ENCODE data around the gene DOC2A. TPM values are rescaled to one million over a fixed set of nuclear protein-coding genes. Genes with fewer than 3 reads are reported as not detected.
A peak's percentile ranks its signal among the peaks of the same experiment; 100 is the strongest.

DOC2A gene
- total RNA-seq, 1 donor from 2014 or later, result 7.4 TPM

- TF ChIP-seq, protein P1, sequence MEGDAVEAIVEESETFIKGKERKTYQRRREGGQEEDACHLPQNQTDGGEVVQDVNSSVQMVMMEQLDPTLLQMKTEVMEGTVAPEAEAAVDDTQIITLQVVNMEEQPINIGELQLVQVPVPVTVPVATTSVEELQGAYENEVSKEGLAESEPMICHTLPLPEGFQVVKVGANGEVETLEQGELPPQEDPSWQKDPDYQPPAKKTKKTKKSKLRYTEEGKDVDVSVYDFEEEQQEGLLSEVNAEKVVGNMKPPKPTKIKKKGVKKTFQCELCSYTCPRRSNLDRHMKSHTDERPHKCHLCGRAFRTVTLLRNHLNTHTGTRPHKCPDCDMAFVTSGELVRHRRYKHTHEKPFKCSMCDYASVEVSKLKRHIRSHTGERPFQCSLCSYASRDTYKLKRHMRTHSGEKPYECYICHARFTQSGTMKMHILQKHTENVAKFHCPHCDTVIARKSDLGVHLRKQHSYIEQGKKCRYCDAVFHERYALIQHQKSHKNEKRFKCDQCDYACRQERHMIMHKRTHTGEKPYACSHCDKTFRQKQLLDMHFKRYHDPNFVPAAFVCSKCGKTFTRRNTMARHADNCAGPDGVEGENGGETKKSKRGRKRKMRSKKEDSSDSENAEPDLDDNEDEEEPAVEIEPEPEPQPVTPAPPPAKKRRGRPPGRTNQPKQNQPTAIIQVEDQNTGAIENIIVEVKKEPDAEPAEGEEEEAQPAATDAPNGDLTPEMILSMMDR (IDR thresholded peaks at IDR 0.05; ENCODE audit: unreplicated experiment), result no peak
- Mint-ChIP-seq H3K27ac (ENCODE audit: unreplicated experiment) (no peak overlapping the region), H3K9me3 (ENCODE audit: unreplicated experiment) (no peaks in the 10 kb centered on the region), H3K36me3 (ENCODE audit: low read depth, unreplicated experiment) (peaks cover 52% of the 10 kb centered on the region), H3K27me3 (ENCODE audit: unreplicated experiment) (peaks cover 37% of the 10 kb centered on the region), H3K4me1 (ENCODE audit: unreplicated experiment) (peaks cover 56% of the 10 kb centered on the region), H3K4me3 (ENCODE audit: unreplicated experiment) (no peak overlapping the region)
- DNase-seq (ENCODE audit: low spot score), result no peak
These were observed 17.5 kb downstream of the DOC2A start for GRCh38 chr16:29993191-29993902.

DNA sequence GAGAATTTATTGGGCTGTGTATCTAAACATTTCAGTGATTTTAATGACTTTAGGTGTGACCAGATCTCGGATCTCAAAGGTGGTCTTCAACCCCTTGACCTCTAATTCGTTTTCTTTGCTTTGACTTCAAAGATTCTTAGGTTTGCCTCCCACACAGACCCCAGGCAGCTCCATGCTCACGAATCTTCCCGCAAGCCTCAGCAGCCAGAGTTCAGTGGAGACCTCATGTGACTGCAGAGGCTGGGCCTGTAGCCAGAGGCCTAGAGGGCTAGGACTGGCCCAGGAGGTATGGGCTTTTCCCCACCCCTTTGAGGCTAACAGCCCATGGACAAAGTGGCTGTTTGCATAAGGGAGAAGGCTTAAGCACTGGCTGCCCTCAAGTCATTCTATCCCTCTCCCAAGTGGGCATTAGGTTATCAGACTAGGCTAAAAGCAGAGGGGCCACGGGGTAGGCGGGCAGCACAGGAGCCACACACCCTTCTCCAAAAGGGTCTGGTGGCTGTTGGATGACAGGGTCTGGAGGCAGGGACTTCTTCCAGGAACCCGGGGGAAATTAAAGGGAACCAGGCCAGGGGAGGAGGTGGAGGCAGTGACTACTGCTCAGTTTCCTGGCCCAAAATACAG, 18.4 kb downstream of the DOC2A start:
- Mint-ChIP-seq H3K27ac (ENCODE audit: unreplicated experiment) (peak overlapping the region; percentile 86), H3K9me3 (ENCODE audit: unreplicated experiment) (no peaks in the 10 kb centered on the region), H3K27me3 (ENCODE audit: unreplicated experiment) (peaks cover 35% of the 10 kb centered on the region), H3K4me1 (ENCODE audit: unreplicated experiment) (peaks cover 59% of the 10 kb centered on the region), H3K4me3 (ENCODE audit: unreplicated experiment) (peak overlapping the region; percentile 84), H3K36me3 (ENCODE audit: low read depth, unreplicated experiment) (peaks cover 55% of the 10 kb centered on the region)
- TF ChIP-seq, protein P1 (IDR thresholded peaks at IDR 0.05; ENCODE audit: unreplicated experiment), result no peak
- DNase-seq (ENCODE audit: low spot score), result no peak

GRCh38 chr16:29991571-29991904, 19.3 kb downstream of the DOC2A start:
- no peaks in the 10 kb centered on the region for H3K9me3 Mint-ChIP-seq (ENCODE audit: unreplicated experiment)
- H3K27ac Mint-ChIP-seq (ENCODE audit: unreplicated experiment), result no peak overlapping the region
- H3K36me3 Mint-ChIP-seq (ENCODE audit: low read depth, unreplicated experiment), result peaks cover 54% of the 10 kb centered on the region
- H3K4me3 Mint-ChIP-seq (ENCODE audit: unreplicated experiment), result no peak overlapping the region
- peaks cover 53% of the 10 kb centered on the region for H3K4me1 Mint-ChIP-seq (ENCODE audit: unreplicated experiment)
- peaks cover 30% of the 10 kb centered on the region for H3K27me3 Mint-ChIP-seq (ENCODE audit: unreplicated experiment)
- no peak for DNase-seq (ENCODE audit: low spot score)
- TF ChIP-seq, protein P1 (IDR thresholded peaks at IDR 0.05; ENCODE audit: unreplicated experiment), result no peak

GRCh38 chr16:29990883-29991570, 19.8 kb downstream of the DOC2A start:
- DNase-seq (ENCODE audit: low spot score), result no peak
- Mint-ChIP-seq H3K27ac (ENCODE audit: unreplicated experiment) (peak overlapping the region; percentile 14), H3K9me3 (ENCODE audit: unreplicated experiment) (no peaks in the 10 kb centered on the region), H3K4me1 (ENCODE audit: unreplicated experiment) (peaks cover 51% of the 10 kb centered on the region), H3K36me3 (ENCODE audit: low read depth, unreplicated experiment) (peaks cover 57% of the 10 kb centered on the region), H3K4me3 (ENCODE audit: unreplicated experiment) (peak overlapping the region; percentile 22), H3K27me3 (ENCODE audit: unreplicated experiment) (peaks cover 27% of the 10 kb centered on the region)
- TF ChIP-seq, protein P1 (IDR thresholded peaks at IDR 0.05; ENCODE audit: unreplicated experiment), result no peak

GRCh38 chr16:29990034-29990433, 20.8 kb downstream of the DOC2A start:
- Mint-ChIP-seq H3K4me3 (ENCODE audit: unreplicated experiment) (peak overlapping the region; percentile 59), H3K9me3 (ENCODE audit: unreplicated experiment) (no peaks in the 10 kb centered on the region), H3K27me3 (ENCODE audit: unreplicated experiment) (peaks cover 32% of the 10 kb centered on the region), H3K36me3 (ENCODE audit: low read depth, unreplicated experiment) (peaks cover 63% of the 10 kb centered on the region), H3K4me1 (ENCODE audit: unreplicated experiment) (peaks cover 55% of the 10 kb centered on the region), H3K27ac (ENCODE audit: unreplicated experiment) (peak overlapping the region; percentile 14)
- TF ChIP-seq, protein P1 (IDR thresholded peaks at IDR 0.05; ENCODE audit: unreplicated experiment), result no peak
- DNase-seq (ENCODE audit: low spot score), result no peak
